NCI-H1436 treated with DMSO at 0.1 percent for 48 hours (cell line): Measurements from ENCODE around the gene EGFL7.

ENCODE experiments used
- DNase-seq: peaks from one replicate; lab custom pipeline; 2025; lab: John Stamatoyannopoulos, UW

EGFL7 gene

GRCh38 chr9:136660971-136661550 lies 1.7 kb upstream of the EGFL7 start:
- no peak for DNase-seq

GRCh38 chr9:136661641-136662325 lies 933 bp upstream of the EGFL7 start:
- no peak for DNase-seq

GRCh38 chr9:136662326-136662655 lies 425 bp upstream of the EGFL7 start:
- DNase-seq, result no peak

- no peak for DNase-seq
Observed at GRCh38 chr9:136664000-136664915, 1.5 kb downstream of the EGFL7 start.

GRCh38 chr9:136665111-136665703 lies 2.5 kb downstream of the EGFL7 start:
- no peak for DNase-seq

GRCh38 chr9:136665704-136666371 lies 3.1 kb downstream of the EGFL7 start:
- DNase-seq, result no peak

- no peak for DNase-seq
Observed at GRCh38 chr9:136666372-136667213, 3.9 kb downstream of the EGFL7 start.

GRCh38 chr9:136667214-136667939 lies 4.7 kb downstream of the EGFL7 start:
- DNase-seq, result no peak

GRCh38 chr9:136667940-136668760 lies 5.4 kb downstream of the EGFL7 start:
- no peak for DNase-seq

GRCh38 chr9:136668983-136669790 lies 6.5 kb downstream of the EGFL7 start:
- DNase-seq, result no peak

- no peak for DNase-seq
Observed at GRCh38 chr9:136669791-136670464, 7.2 kb downstream of the EGFL7 start.

GRCh38 chr9:136670576-136671253 lies 8.0 kb downstream of the EGFL7 start:
- no peak for DNase-seq

GRCh38 chr9:136671254-136671614 lies 8.5 kb downstream of the EGFL7 start:
- DNase-seq, result no peak

- no peak for DNase-seq
Observed at GRCh38 chr9:136671646-136672430, 9.1 kb downstream of the EGFL7 start.

- DNase-seq, result no peak
Observed at GRCh38 chr9:136672431-136673087, 9.8 kb downstream of the EGFL7 start.
